HG03066 (cell line): ENCODE results near the gene ARGLU1.

Experiments
- ATAC-seq: cut with Tn5 transposase; IDR thresholded peaks from one replicate; pipeline ENCODE4 v1.9.1; 2021; ENCODE audit warnings: low read depth; ENCODE audit not compliant: unreplicated experiment

ARGLU1 gene

DNA sequence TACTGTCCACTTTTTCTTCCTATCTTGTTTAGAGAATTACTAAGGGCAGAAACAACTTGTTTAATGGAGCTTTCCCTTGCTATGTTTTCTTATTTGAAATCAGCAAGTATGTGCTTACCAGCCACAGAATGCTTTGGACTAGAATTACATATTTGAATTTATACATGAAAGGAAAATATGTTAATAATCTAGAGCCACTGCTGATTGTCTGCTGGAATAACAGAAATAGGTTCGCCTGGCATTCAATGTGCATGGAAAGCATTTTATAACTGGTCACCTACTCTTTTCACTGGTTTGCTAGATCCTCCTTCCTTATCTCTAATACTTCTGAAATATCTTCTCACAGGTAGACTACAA, 40.5 kb downstream of the ARGLU1 start:
- no peak for ATAC-seq

GRCh38 chr13:106526738-106527444, 41.0 kb downstream of the ARGLU1 start:
- ATAC-seq, result no peak

- no peak for ATAC-seq
Measured at GRCh38 chr13:106525865-106526264, 42.1 kb downstream of the ARGLU1 start.

DNA sequence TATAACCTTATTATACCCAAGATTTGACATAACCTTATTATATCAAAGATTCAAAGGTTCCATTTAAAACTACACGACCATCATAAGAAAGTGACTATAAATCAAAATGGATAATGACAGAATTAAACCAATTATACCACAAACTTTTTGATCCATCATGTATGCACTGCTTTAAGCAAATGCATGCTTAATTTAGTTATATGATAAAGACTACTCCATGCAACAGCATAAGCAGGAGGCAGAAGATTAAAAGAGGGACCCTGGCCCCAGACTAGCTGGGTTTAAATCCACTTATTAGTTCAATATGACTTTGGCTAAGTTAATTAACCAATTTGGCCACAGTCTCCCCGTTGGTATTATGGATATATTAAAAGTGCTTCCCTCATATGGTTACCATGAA, 43.8 kb downstream of the ARGLU1 start:
- ATAC-seq, result no peak

DNA sequence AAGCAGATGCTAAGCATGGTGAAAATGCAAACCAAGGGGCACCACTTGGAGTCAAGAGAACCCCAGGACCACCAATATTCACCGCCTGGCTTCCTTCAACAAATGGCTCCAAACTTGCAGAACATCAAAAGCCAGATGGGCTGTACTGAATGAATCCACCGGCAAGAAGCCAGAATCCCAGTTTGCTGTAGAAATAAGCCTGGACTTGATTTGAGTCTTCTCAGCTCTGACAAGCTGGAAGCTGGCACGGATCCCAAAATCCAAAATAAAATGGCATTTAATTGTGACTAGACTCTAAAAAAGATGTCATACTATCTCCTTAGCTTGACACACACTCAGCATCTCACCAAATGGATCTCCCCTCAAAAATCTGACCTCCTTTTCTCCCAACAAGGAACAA, 44.4 kb downstream of the ARGLU1 start:
- no peak for ATAC-seq

DNA sequence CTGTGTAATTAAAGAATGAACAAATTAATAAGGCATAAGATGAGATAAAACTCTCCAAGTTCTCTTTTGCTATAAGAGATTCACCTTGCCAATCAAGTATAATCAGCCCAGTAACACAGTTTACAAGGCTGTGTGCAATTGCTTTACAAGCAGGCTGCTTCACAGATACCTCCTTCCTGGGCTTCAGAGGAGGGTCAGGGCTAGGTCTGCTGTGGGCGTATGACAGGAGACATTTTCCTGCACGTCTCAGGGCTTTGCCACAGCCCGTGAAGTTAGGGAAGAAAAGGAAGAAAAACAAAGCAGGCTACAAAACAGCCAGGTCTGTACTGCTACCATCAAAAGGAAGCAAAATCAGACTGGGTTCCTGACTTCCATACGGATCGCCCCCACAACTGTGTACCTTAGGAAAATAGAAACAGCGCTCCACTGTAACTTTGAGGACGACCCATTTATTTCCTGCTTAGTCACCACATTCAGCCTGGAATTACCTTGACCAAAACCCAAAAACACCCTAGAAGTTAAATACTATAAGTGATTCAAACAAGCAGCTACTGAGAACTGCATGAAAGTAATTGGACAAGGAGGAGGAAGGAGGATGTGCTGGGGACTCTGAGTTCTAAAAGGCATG, 44.9 kb downstream of the ARGLU1 start:
- no peak for ATAC-seq

DNA sequence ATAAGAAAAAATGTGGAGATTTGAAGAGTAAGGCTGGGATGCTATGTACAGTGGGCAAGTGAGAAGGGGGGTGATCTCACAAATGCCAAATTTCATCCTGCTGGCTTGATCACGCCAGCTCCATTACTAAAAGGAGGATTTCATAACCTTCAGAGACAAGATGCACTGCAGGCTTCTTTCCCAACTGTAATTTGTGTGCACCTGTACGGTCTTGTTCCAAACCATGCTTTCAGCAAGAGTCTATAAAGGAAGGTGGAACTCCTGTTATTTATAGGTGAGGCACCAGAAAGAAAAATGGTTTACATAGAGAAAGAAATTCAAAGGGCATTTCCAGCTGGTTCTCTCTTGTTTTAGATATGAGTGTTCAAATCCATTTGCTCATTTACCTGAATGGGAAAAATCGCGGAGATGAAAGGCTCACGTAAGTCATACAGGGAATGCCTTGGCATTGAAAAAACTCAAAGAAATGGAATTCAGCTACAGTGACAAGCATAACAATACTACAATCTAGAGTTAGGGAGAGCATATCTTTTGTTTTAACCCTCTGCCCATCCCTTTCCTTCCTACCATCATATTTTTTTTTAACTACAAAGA, 45.7 kb downstream of the ARGLU1 start:
- ATAC-seq, result no peak

GRCh38 chr13:106521095-106521799, 46.7 kb downstream of the ARGLU1 start:
- no peak for ATAC-seq

DNA sequence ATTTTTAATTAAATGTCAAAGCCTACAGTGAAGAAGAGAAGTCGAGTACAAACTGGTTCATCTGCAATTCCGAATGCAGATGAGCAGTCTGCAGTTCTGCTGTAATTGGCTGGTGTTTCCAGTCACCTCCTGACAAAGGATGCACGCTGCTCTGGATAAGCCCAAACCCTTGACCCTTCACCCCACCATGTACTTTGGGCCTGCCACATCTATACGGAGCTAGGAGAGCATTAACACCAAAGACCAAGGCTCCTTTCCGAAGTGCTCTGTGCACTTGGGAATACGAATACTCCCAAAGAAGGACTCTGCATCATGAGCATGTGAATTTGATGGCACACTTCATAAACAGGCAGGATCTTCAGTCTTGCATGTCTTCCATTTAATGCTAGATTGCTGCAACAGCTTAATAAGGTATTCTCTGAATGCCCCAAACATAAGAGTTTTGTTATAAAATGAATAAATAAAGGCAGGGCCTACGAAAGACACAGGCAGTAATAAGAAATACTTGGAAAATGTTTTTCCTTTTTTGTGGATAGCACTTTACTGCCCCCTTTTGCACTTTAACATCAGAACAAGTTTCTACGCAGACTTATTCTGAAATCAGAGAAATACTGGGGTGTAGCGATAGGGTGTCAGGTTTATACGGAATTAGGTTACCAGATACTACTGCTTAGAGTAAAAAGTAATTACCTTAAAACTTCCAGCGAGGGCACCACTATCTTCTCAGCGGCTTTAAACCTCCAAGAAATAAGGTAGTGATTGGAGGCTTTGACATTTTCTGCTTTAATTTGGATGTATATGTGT, 47.5 kb downstream of the ARGLU1 start:
- ATAC-seq, result no peak

- no peak for ATAC-seq
Measured at GRCh38 chr13:106518512-106518911, 49.4 kb downstream of the ARGLU1 start.

- no peak for ATAC-seq
Measured at GRCh38 chr13:106517109-106517847, 50.7 kb downstream of the ARGLU1 start.

- no peak for ATAC-seq
Measured at GRCh38 chr13:106515635-106516254, 52.2 kb downstream of the ARGLU1 start.

GRCh38 chr13:106514928-106515634, 52.9 kb downstream of the ARGLU1 start:
- ATAC-seq, result no peak

DNA sequence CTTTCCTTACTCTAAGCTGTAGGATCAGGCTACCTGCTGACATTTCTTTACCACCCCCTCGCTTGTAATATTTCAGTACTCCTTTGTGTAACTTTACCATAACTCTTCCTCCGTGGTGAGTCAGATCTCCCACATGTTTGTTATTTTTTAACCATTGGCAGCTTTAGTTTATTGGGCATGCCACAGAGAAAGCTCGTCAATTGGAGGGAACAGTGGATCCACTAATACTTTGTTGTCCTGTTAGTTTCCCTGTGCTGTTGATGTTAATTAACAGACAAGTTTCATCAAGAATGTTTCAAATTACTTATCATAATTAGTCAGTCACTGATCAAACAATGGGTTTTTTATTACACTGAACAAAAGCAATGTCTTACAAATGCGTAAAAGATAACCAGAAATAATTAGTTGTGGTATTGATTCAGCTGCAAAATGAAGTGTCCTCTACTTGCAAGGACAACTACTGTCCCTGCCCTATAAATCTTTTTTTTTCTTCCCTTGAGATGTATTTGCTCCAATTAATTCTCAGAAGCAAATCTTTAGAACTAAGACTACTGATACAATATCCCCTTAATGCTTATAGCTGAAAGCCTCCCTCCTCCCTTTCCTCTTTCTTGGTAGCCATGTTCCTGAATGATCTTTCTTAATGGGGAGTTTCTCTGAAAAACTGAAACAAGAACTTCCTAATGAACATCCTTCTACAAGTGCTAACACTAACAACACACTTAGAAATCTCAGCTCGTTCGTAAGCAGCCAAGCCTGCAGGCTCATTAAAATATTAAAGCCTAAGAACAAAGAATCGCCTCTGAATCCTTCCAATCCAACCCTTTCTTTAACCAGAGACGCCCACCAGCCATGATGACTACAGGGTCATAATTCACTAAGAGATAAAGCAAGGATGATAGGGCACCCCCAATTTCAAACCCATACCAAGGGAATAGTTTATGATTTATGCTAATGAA, 54.6 kb downstream of the ARGLU1 start:
- no peak for ATAC-seq

DNA sequence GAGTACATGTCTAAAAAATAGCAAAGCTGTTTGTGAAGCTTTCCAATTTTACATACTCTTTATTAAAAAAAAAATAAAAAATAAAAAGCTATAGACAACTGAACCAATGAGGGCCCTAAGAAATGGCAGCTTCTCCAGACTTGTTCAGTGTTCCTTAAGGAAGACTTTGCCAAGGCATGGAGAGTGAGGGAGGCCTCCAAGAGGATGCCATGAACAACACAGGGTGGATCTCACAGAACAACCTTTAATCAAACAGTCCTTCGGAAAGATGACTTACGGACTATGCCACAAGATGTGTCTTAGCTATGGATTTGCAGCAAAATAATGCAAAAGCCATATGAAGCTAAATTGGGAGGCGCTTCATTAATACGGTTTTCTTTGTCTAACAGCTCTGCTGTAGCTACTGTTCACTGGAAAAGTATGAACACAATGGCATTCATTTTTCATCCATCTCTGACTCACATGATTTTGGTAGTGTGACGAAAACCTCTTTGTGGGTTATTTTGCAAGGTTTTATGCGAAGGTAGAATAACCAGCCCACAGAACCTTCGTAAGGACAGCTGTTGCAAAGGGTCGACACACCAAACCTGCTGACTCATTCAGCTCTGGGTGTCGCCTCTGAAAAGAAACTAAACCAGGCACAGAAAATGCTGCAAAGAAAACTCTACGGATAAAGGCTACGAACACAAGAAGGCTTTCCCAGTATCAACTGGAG, 60.2 kb downstream of the ARGLU1 start:
- no peak for ATAC-seq

DNA sequence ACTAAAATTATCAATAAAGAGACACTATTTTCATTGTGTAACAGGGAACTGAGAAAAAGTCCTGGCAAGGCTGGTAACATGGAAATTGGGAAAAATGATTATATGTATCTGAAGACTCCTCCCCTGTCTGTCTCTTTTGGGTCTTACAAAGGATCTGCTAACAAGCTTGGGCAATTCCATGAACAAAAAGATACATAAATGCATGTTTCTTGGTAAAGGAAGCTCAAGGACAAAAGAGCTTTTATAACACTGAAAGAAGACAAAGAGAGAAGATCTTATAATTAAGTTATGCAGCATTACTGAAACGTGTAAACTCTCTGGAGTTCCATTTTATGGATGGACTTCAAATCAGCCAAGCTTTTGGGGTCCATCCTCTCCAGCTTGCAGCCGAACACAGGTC, 61.7 kb downstream of the ARGLU1 start:
- ATAC-seq, result no peak

- ATAC-seq, result no peak
Measured at GRCh38 chr13:106505732-106506131, 62.2 kb downstream of the ARGLU1 start.
